Measurements from ENCODE around the gene TRIM61. TPM values are rescaled to one million over a fixed set of nuclear protein-coding genes. Genes with fewer than 3 reads are reported as not detected.
"Not testable (repeated sequence)": the region's sequence is repeated elsewhere in the genome, so short reads cannot be mapped to it uniquely, and the experiment has no call there.

The TRIM61 gene
- 1 to 10 TPM in 9 of 10 donors, under 1 TPM in 1; 0.98 to 3.1 (median 2.2) TPM for total RNA-seq
- 1 to 10 TPM in 1 of 2 donors, under 1 TPM in 1; 0.37 to 1.1 TPM for polyA plus RNA-seq
- long read RNA-seq, donor 1, partial matches to known transcripts, result 3 of 3 reads
- long read RNA-seq, donor 1, other reads (novel, unspliced or antisense), result 0 of 3 reads
- long read RNA-seq, donor 2, partial matches to known transcripts, result 3 of 4 reads
- long read RNA-seq, donor 2, other reads (novel, unspliced or antisense), result 1 of 4 reads
- long read RNA-seq, donor 3, partial matches to known transcripts, result 9 of 10 reads
- long read RNA-seq, donor 3, other reads (novel, unspliced or antisense), result 1 of 10 reads

GRCh38 chr4:164977243-164978164 is at the start of gene TRIM61:
Gene TRIM61, minus strand, starts transcription at chr4:164977657. Its CDS starts 7,655 bp downstream, at chr4:164970002.
- H3K4me3 ChIP-seq, result peak within 1 kb of the TSS; percentile 46 to 83 (median 70)
- peak in 2 of 9 donors; percentile 8 to 14 for TF ChIP-seq CTCF (IDR thresholded peaks at IDR 0.05)
- peak; percentile 46 to 75 for DNase-seq
- no peaks in the 10 kb centered on the region for H3K9me3 ChIP-seq
- WGBS, 2 donors, result 7 to 15% methylated on average over 27 of the region's 27 CpGs
- no peaks in the 10 kb centered on the region for H3K27me3 ChIP-seq
- intact Hi-C loops (cut with DNase I), result no loop called here
- peak within 1 kb of the TSS in 8 of 10 donors; percentile 45 to 81 (median 70) for H3K27ac ChIP-seq
- ATAC-seq, result peak; percentile 75 to 98 (median 96)
- peaks cover 0 to 11% (median 5%) of the 10 kb centered on the region in 9 donors for H3K4me1 ChIP-seq
- H3K36me3 ChIP-seq, result peaks cover 0 to 17% (median 0%) of the 10 kb centered on the region in 9 donors

GRCh38 chr4:165025782-165026181 is 48.3 kb upstream of the TRIM61 start:
- H3K36me3 ChIP-seq; H3K9me3 ChIP-seq; H3K27me3 ChIP-seq; H3K4me1 ChIP-seq; ATAC-seq; DNase-seq; H3K27ac ChIP-seq; H3K4me3 ChIP-seq; intact Hi-C loops (cut with DNase I): not testable (repeated sequence)
- 94 to 96% methylated on average over 8 of the region's 8 CpGs for WGBS, 2 donors

GRCh38 chr4:165019995-165020394 is 42.5 kb upstream of the TRIM61 start:
- H3K4me3 ChIP-seq; ATAC-seq; DNase-seq; H3K9me3 ChIP-seq; intact Hi-C loops (cut with DNase I); H3K4me1 ChIP-seq; H3K27ac ChIP-seq; H3K36me3 ChIP-seq; H3K27me3 ChIP-seq: not testable (repeated sequence)
- WGBS, 2 donors, result 94 to 98% methylated on average over 22 to 30 of the region's 30 CpGs

- intact Hi-C loops (cut with DNase I), result no loop called here
- Histone ChIP-seq H3K9me3 (no peaks in the 10 kb centered on the region), H3K4me3 (no peak overlapping the region), H3K4me1 (no peaks in the 10 kb centered on the region), H3K27ac (no peak overlapping the region), H3K36me3 (no peaks in the 10 kb centered on the region), H3K27me3 (peaks cover 0 to 6% (median 0%) of the 10 kb centered on the region in 7 donors)
- no peak for TF ChIP-seq CTCF (IDR thresholded peaks at IDR 0.05)
- DNase-seq, result no peak
- WGBS, 2 donors, result 50 to 54% methylated on average over 5 of the region's 5 CpGs
- no peak for ATAC-seq
These were observed 39.5 kb upstream of the TRIM61 start for GRCh38 chr4:165016971-165017370.

- DNase-seq, result no peak
- TF ChIP-seq CTCF (IDR thresholded peaks at IDR 0.05), result no peak
- Histone ChIP-seq H3K9me3 (no peaks in the 10 kb centered on the region), H3K4me3 (no peak overlapping the region), H3K4me1 (no peaks in the 10 kb centered on the region), H3K27me3 (peaks cover 0 to 14% (median 0%) of the 10 kb centered on the region in 7 donors), H3K36me3 (no peaks in the 10 kb centered on the region), H3K27ac (no peak overlapping the region)
- no peak for ATAC-seq
- intact Hi-C loops (cut with DNase I), result no loop called here
These were observed 36.2 kb upstream of the TRIM61 start for GRCh38 chr4:165013691-165014090.

Data from heart right ventricle (tissue), 16 donors.